ENCODE measurements around the gene OPHN1.

- TF ChIP-seq CTCF (conservative IDR thresholded peaks at IDR 0.05 in 1 of 2, IDR thresholded peaks at IDR 0.05 in 1 of 2; ENCODE audit: low read depth in 1 of 2, low read length in 2 of 2) (peak; percentile 18 to 38), EZH2 (IDR thresholded peaks at IDR 0.05; ENCODE audit: low read length, missing control alignments) (no peak)
Measured at GRCh38 chrX:68238568-68238967, 194.7 kb downstream of the OPHN1 start.

Measured in fibroblast of lung (primary cell).